HepG2 (cell line): ENCODE measurements around the gene LAMTOR2. TPM values are rescaled to one million over a fixed set of nuclear protein-coding genes. Genes with fewer than 3 reads are reported as not detected.

Source experiments
- BATF2 ChIP-seq: sonication (generic); formaldehyde crosslinking; IDR thresholded peaks from 2 replicates; pipeline ENCODE4 v1.8.0; 2022; ENCODE audit warnings: mild to moderate bottlenecking, missing genetic modification reagents, moderate library complexity
- CBX5 ChIP-seq: sonication (generic); formaldehyde crosslinking; IDR thresholded peaks from 2 replicates; pipeline ENCODE4 v1.4.0; 2020; ENCODE audit warnings: missing genetic modification reagents, borderline replicate concordance
- ETV5 ChIP-seq: IDR thresholded peaks from 2 replicates; pipeline ENCODE4 v1.6.1; 2018; ENCODE audit warnings: missing biosample characterization, missing genetic modification reagents, inconsistent platforms, borderline replicate concordance
- HBP1 ChIP-seq: IDR thresholded peaks from 2 replicates; pipeline ENCODE4 v1.6.1; 2016; ENCODE audit warnings: low read depth, control low read depth
- HNF4G ChIP-seq, 2 experiments: sonication (generic) in 1 of 2; formaldehyde crosslinking in 1 of 2; IDR thresholded peaks; 2 replicates each; pipeline versions ENCODE4 v1.4.0 to v1.6.1; 2011 to 2020; ENCODE audit warnings: borderline replicate concordance in 2 of 2, low read depth in 2 of 2, mild to moderate bottlenecking in 2 of 2, low read length in 1 of 2, missing genetic modification reagents in 1 of 2, moderate library complexity in 1 of 2
- NAIF1 ChIP-seq: sonication (generic); formaldehyde crosslinking; IDR thresholded peaks from 2 replicates; pipeline ENCODE4 v1.5.0; 2020; ENCODE audit warnings: mild to moderate bottlenecking, missing genetic modification reagents, borderline replicate concordance
- PAWR ChIP-seq: sonication (generic); formaldehyde crosslinking; IDR thresholded peaks from 2 replicates; pipeline ENCODE4 v1.4.0; 2020; ENCODE audit warnings: missing genetic modification reagents, mild to moderate bottlenecking, borderline replicate concordance
- PCBP1 ChIP-seq: fragments of 200-400 bp; formaldehyde crosslinking; IDR thresholded peaks from 2 replicates; pipeline ENCODE4 v1.6.1; 2017; ENCODE audit warnings: mild to moderate bottlenecking, low read depth, low read length, borderline replicate concordance
- PRDM10 ChIP-seq: sonication (generic); formaldehyde crosslinking; IDR thresholded peaks from 2 replicates; pipeline ENCODE4 v1.4.0; 2020; ENCODE audit warnings: low read depth, missing genetic modification reagents
- RCOR2 ChIP-seq: IDR thresholded peaks from 2 replicates; pipeline ENCODE4 v1.6.1; 2016; ENCODE audit warnings: missing biosample characterization, missing genetic modification reagents
- YEATS2 ChIP-seq: sonication (generic); formaldehyde crosslinking; IDR thresholded peaks from 2 replicates; pipeline ENCODE4 v1.4.0; 2020; ENCODE audit warnings: missing genetic modification reagents, borderline replicate concordance
- ZFP90 ChIP-seq: sonication (generic); formaldehyde crosslinking; IDR thresholded peaks from 2 replicates; pipeline ENCODE4 v1.8.0; 2022; ENCODE audit warnings: missing genetic modification reagents, mild to moderate bottlenecking, inconsistent platforms, borderline replicate concordance
- ZFYVE20 ChIP-seq: sonication (generic); formaldehyde crosslinking; IDR thresholded peaks from 2 replicates; pipeline ENCODE4 v1.8.0; 2023; ENCODE audit warnings: low read depth, mild to moderate bottlenecking, moderate library complexity, missing genetic modification reagents, borderline replicate concordance
- ZNF136 ChIP-seq: sonication (generic); formaldehyde crosslinking; IDR thresholded peaks from 2 replicates; pipeline ENCODE4 v1.8.1; 2022; ENCODE audit warnings: low read depth, mild to moderate bottlenecking, moderate library complexity, missing genetic modification reagents
- ZNF350 ChIP-seq: sonication (generic); formaldehyde crosslinking; IDR thresholded peaks from 2 replicates; pipeline ENCODE4 v1.4.0; 2020; ENCODE audit warnings: mild to moderate bottlenecking, low read depth, missing genetic modification reagents, borderline replicate concordance
- ZNF414 ChIP-seq: sonication (generic); formaldehyde crosslinking; IDR thresholded peaks from 2 replicates; pipeline ENCODE4 v1.5.0; 2020; ENCODE audit warnings: missing genetic modification reagents
- ZNF709 ChIP-seq: sonication (generic); formaldehyde crosslinking; IDR thresholded peaks from 2 replicates; pipeline ENCODE4 v1.5.0; 2020; ENCODE audit warnings: mild to moderate bottlenecking, missing genetic modification reagents
- ZNF720 ChIP-seq: sonication (generic); formaldehyde crosslinking; IDR thresholded peaks from 2 replicates; pipeline ENCODE4 v1.4.0; 2020; ENCODE audit warnings: missing genetic modification reagents
- ZNF788 ChIP-seq: sonication (generic); formaldehyde crosslinking; IDR thresholded peaks from 2 replicates; pipeline ENCODE4 v1.5.0; 2020; ENCODE audit warnings: mild to moderate bottlenecking, missing genetic modification reagents, borderline replicate concordance
- ZNF792 ChIP-seq: IDR thresholded peaks from 2 replicates; pipeline ENCODE4 v1.6.1; 2016
- polyA plus RNA-seq, 8 experiments: library from polyadenylated mRNA; depleted of rRNA in 3 of 8; stranded (reverse) in 7 of 8; unstranded in 1 of 8; fragments of >200 nt; fragmentation: Illumina TruSeq in 4 of 8; extraction: Trizol in 4 of 8; gene quantifications; 2 replicates each; pipeline versions ENCODE4 v1.2.1 to v1.2.3, GENCODE V29; 2011 to 2016; ENCODE audit warnings: low read depth in 4 of 8, missing spikeins in 1 of 8, mixed read lengths in 1 of 8; ENCODE audit not compliant: insufficient read depth in 1 of 8
- total RNA-seq, 5 experiments: library from RNA; depleted of rRNA; stranded (reverse); fragments of >200 nt; fragmentation: Illumina TruSeq; extraction: Trizol; gene quantifications; 2 replicates each; pipeline ENCODE4 v1.2.3, GENCODE V29; 2016; ENCODE audit warnings: low read depth in 1 of 5

LAMTOR2 gene
- total and polyA plus RNA-seq, 2 of the 13 experiments (the other 11 are each of a cell fraction or from before 2014, with no cell fraction given): 36.5 to 66.4 TPM

- TF ChIP-seq NAIF1 (CRISPR knock-in tag) (no peak), CBX5 (CRISPR knock-in tag) (0 out of 2 replicates have a peak, but pooled peaks have one; percentile 48), ZFYVE20 (CRISPR knock-in tag) (no peak), ZNF720 (no peak), PAWR (CRISPR knock-in tag) (no peak), BATF2 (CRISPR knock-in tag) (no peak), PRDM10 (CRISPR knock-in tag) (peak; percentile 34; the same call in 1 of the 2 replicates), ZNF136 (peak; percentile 89; the same call in 1 of the 2 replicates), ZNF792 (0 out of 2 replicates have a peak, but pooled peaks have one; percentile 56), HBP1 (CRISPR knock-in tag) (peak; percentile 93; the same call in 1 of the 2 replicates), HNF4G (IDR thresholded peaks at IDR 0.05; ENCODE audit: borderline replicate concordance, low read depth, low read length) (peak; percentile 94), HNF4G (CRISPR knock-in tag; IDR thresholded peaks at IDR 0.05; ENCODE audit: borderline replicate concordance, low read depth) (peak; percentile 61; the same call in 1 of the 2 replicates), ZNF350 (CRISPR knock-in tag) (peak; percentile 84; the same call in 1 of the 2 replicates), ZNF709 (peak; percentile 59; the same call in 1 of the 2 replicates), ZNF788 (CRISPR knock-in tag) (peak; percentile 67; the same call in 1 of the 2 replicates), PCBP1 (no peak), ETV5 (CRISPR knock-in tag) (peak; percentile 46; the same call in 1 of the 2 replicates), ZNF414 (CRISPR knock-in tag) (peak; percentile 73; the same call in 1 of the 2 replicates), YEATS2 (CRISPR knock-in tag) (peak; percentile 73; the same call in 1 of the 2 replicates), ZFP90 (CRISPR knock-in tag) (peak; percentile 67; the same call in 1 of the 2 replicates), RCOR2 (peak; percentile 77)
These were observed 31.7 kb downstream of the LAMTOR2 start (continued) for GRCh38 chr1:156086256-156086662.
